ENCODE measurements around the gene OCRL. TPM values are rescaled to one million over a fixed set of nuclear protein-coding genes. Genes with fewer than 3 reads are reported as not detected.

The OCRL gene
- polyA plus RNA-seq, 1 experiment = 16.4 TPM

DNA sequence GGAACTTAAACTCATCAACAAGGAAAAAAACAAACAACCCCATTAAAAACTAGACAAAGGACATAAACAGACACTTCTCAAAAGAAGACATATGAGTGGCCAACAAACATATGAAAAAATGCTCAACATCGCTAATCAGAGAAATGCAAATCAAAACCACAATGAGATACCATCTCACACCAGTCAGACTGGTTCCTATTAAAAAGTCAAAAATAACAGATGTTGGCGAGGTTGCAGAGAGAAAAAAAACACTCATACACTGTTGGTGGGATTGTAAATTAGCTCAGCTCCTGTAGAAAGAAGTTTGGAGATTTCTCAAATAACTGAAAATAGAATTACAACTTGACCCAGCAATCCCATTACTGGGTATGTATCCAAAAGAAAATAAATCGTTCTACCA, 86.0 kb downstream of the OCRL start:
- TF ChIP-seq, protein P1, sequence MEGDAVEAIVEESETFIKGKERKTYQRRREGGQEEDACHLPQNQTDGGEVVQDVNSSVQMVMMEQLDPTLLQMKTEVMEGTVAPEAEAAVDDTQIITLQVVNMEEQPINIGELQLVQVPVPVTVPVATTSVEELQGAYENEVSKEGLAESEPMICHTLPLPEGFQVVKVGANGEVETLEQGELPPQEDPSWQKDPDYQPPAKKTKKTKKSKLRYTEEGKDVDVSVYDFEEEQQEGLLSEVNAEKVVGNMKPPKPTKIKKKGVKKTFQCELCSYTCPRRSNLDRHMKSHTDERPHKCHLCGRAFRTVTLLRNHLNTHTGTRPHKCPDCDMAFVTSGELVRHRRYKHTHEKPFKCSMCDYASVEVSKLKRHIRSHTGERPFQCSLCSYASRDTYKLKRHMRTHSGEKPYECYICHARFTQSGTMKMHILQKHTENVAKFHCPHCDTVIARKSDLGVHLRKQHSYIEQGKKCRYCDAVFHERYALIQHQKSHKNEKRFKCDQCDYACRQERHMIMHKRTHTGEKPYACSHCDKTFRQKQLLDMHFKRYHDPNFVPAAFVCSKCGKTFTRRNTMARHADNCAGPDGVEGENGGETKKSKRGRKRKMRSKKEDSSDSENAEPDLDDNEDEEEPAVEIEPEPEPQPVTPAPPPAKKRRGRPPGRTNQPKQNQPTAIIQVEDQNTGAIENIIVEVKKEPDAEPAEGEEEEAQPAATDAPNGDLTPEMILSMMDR (IDR thresholded peaks at IDR 0.05; ENCODE audit: insufficient read depth, low read depth, low read length) = no peak
- CTCF ChIA-PET = interaction anchor here (0.6 kb wide), 1 partner anchor 29 kb away, joined by 3 read pairs; no protein-coding TSS in a partner anchor
- H3K4me3 ChIP-seq (ENCODE audit: low read depth, low read length) = no peak overlapping the region
- no peaks in the 10 kb centered on the region for H3K36me3 ChIP-seq (ENCODE audit: control insufficient read depth, insufficient read depth, low read length)
- no peaks in the 10 kb centered on the region for H3K27me3 ChIP-seq (ENCODE audit: control insufficient read depth, insufficient read depth, low read length)
- DNase-seq (ENCODE audit: low read depth) = no peak
- POLR2A ChIA-PET = no interaction called here

DNA sequence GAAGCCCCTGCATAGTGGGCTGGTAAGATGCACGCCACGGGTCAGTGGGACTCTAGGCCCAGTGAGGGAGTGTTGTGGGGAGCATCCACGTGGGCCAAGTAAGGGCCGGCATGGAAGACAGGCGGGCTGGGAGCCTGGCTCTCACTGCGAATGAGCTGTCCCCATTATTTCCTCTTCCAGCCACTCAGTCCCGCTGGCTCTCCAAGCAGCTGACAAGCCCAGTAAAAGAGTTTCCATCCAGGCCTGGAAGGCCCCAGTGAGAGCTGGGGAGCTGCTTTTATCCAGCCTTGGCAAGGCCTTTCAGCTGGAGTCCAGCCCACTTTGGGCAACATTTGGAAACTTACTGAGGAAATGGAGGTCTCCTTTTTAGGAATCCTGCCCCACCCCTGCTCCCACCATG, 89.8 kb downstream of the OCRL start:
- no peak for DNase-seq (ENCODE audit: low read depth)
- Histone ChIP-seq H3K36me3 (ENCODE audit: control insufficient read depth, insufficient read depth, low read length) (no peaks in the 10 kb centered on the region), H3K27me3 (ENCODE audit: control insufficient read depth, insufficient read depth, low read length) (no peaks in the 10 kb centered on the region), H3K4me3 (ENCODE audit: low read depth, low read length) (no peak overlapping the region)
- ChIA-PET POLR2A (no interaction called here), CTCF (interaction anchor here (0.6 to 1.0 kb wide), 2 partner anchors 26 to 96 kb away, joined by 3 read pairs; no protein-coding TSS in a partner anchor)
- TF ChIP-seq, protein P1 (IDR thresholded peaks at IDR 0.05; ENCODE audit: insufficient read depth, low read depth, low read length) = no peak

DNA sequence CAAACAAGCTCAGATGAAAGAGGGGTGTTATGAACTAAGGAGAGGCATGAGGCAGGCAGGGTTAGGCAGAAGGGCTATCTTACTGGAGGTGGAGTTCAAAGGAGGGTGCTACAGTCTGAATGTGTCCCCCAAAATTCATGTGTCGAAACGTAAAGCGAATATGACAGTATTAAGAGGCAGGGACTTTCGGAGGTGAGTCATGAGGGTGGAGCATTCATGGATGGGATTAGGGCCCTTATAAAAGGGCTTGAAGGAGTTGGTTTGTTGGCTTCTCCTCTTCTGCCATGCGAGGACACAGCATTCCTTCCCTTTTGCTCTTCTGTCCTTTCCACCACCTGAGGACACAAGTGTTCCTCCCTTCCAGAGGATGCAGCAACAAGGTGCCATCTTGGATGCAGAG, 91.8 kb downstream of the OCRL start:
- POLR2A ChIA-PET = no interaction called here
- H3K36me3 ChIP-seq (ENCODE audit: control insufficient read depth, insufficient read depth, low read length) = no peaks in the 10 kb centered on the region
- H3K27me3 ChIP-seq (ENCODE audit: control insufficient read depth, insufficient read depth, low read length) = no peaks in the 10 kb centered on the region
- CTCF ChIA-PET = interaction anchor here (0.6 to 10.9 kb wide), 4 partner anchors 89 to 405 kb away, joined by 3 to 167 read pairs (median 4); no protein-coding TSS in a partner anchor
- TF ChIP-seq, protein P1 (IDR thresholded peaks at IDR 0.05; ENCODE audit: insufficient read depth, low read depth, low read length) = no peak
- no peak overlapping the region for H3K4me3 ChIP-seq (ENCODE audit: low read depth, low read length)
- no peak for DNase-seq (ENCODE audit: low read depth)

DNA sequence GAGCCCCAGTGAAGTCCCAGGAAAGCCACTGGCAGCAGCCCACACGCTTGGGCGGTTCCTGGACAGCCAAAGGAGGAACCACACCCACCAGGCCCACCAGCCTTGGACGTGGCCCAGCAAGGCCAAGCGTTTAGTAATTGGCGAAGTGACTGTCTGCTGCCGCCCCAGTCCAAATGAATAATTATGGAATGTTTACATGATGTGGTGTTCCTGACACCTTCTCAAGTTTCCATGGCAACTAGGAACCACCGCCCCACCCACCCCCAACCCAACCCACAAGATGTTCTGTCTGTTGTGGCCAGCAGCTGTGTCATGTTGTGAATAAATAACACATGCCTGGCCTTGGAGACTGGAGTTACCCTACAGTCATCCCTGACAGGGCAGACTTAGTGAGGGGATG, 92.4 kb downstream of the OCRL start:
- POLR2A ChIA-PET = no interaction called here
- CTCF ChIA-PET = interaction anchor here (1.4 to 10.9 kb wide), 2 partner anchors 88 to 94 kb away, joined by 4 to 167 read pairs; no protein-coding TSS in a partner anchor
- Histone ChIP-seq H3K4me3 (ENCODE audit: low read depth, low read length) (no peak overlapping the region), H3K36me3 (ENCODE audit: control insufficient read depth, insufficient read depth, low read length) (no peaks in the 10 kb centered on the region), H3K27me3 (ENCODE audit: control insufficient read depth, insufficient read depth, low read length) (no peaks in the 10 kb centered on the region)
- TF ChIP-seq, protein P1 (IDR thresholded peaks at IDR 0.05; ENCODE audit: insufficient read depth, low read depth, low read length) = no peak
- DNase-seq (ENCODE audit: low read depth) = no peak

DNA sequence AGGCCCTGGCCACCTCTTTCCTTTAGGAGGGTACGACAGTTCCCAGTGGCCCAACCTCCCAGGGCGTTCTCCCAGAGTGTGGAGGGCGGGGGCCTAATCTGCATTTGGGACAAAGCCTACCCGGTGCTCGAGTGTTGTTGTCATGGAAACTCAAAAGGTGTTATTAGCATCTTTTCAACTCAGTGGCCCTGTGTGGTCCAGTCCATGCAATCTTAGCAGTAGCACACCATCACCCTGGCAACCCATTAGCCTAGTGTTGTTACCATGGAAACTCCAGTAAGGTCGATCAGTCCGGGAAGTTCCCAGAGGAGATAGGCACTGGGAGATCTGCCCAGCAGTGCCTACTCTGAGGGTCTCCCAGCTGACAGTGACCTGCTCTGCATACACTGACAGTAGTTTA, 94.5 kb downstream of the OCRL start:
- Histone ChIP-seq H3K36me3 (ENCODE audit: control insufficient read depth, insufficient read depth, low read length) (no peaks in the 10 kb centered on the region), H3K4me3 (ENCODE audit: low read depth, low read length) (no peak overlapping the region), H3K27me3 (ENCODE audit: control insufficient read depth, insufficient read depth, low read length) (no peaks in the 10 kb centered on the region)
- ChIA-PET POLR2A (interaction anchor here (0.6 kb wide), 1 partner anchor 319 kb away, joined by 8 read pairs; no protein-coding TSS in a partner anchor), CTCF (interaction anchor here (10.9 kb wide), 1 partner anchor 92 kb away, joined by 167 read pairs; no protein-coding TSS in a partner anchor)
- TF ChIP-seq, protein P1 (IDR thresholded peaks at IDR 0.05; ENCODE audit: insufficient read depth, low read depth, low read length) = no peak
- no peak for DNase-seq (ENCODE audit: low read depth)
